Uterus (tissue), 2 donors: ENCODE measurements around the gene SLC2A13.

Experiments
- CTCF ChIP-seq, 4 experiments: fragments of 200-600 bp in 2 of 4; fragments of 450-650 bp in 2 of 4; sonication (generic) in 2 of 4; IDR thresholded peaks; one replicate each; pipeline ENCODE4 v1.5.1; 2016 to 2019; ENCODE audit warnings: antibody characterized with exemption in 4 of 4, mild to moderate bottlenecking in 2 of 4, moderate library complexity in 1 of 4
- POLR2A ChIP-seq, 2 donors: fragments of 450-650 bp; IDR thresholded peaks; one replicate each; pipeline ENCODE4 v1.6.1; 2016; ENCODE audit warnings: antibody characterized with exemption in 2 of 2, mild to moderate bottlenecking in 1 of 2, moderate library complexity in 1 of 2

GRCh38 chr12:40145896-40146295 is 40.0 kb upstream of the SLC2A13 start:
- TF ChIP-seq CTCF (IDR thresholded peaks at IDR 0.05) (no peak), POLR2A (IDR thresholded peaks at IDR 0.05) (no peak)
